HepG2 (cell line): ENCODE data around the gene AGFG1. TPM values are rescaled to one million over a fixed set of nuclear protein-coding genes. Genes with fewer than 3 reads are reported as not detected.
A peak's percentile ranks its signal among the peaks of the same experiment; 100 is the strongest.

ENCODE experiments used
- CREB3 ChIP-seq: sonication (generic); formaldehyde crosslinking; IDR thresholded peaks from 2 replicates; pipeline ENCODE4 v1.5.0; 2020; ENCODE audit warnings: missing genetic modification reagents
- HBP1 ChIP-seq: IDR thresholded peaks from 2 replicates; pipeline ENCODE4 v1.6.1; 2016; ENCODE audit warnings: low read depth, control low read depth
- HIC2 ChIP-seq: sonication (generic); formaldehyde crosslinking; IDR thresholded peaks from 2 replicates; pipeline ENCODE4 v1.9.0; 2022; ENCODE audit warnings: low read depth, missing genetic modification reagents
- HNF1B ChIP-seq: sonication (generic); formaldehyde crosslinking; IDR thresholded peaks from 2 replicates; pipeline ENCODE4 v1.5.1; 2020; ENCODE audit warnings: mild to moderate bottlenecking, moderate library complexity, missing genetic modification reagents
- HNRNPLL ChIP-seq: fragments of 200-400 bp; formaldehyde crosslinking; IDR thresholded peaks from 2 replicates; pipeline ENCODE4 v1.6.1; 2017; ENCODE audit warnings: mild to moderate bottlenecking, low read depth, low read length; ENCODE audit not compliant: poor library complexity, severe bottlenecking
- SOX6 ChIP-seq, 2 experiments: fragments of 450-650 bp in 1 of 2; sonication (generic) in 1 of 2; formaldehyde crosslinking in 1 of 2; IDR thresholded peaks; 2 replicates each; pipeline versions ENCODE4 v1.4.0 to v1.6.1; 2017 to 2020; ENCODE audit warnings: antibody characterized with exemption in 1 of 2, mild to moderate bottlenecking in 1 of 2, missing genetic modification reagents in 1 of 2
- UBTF ChIP-seq: sonication (generic); formaldehyde crosslinking; IDR thresholded peaks from 2 replicates; pipeline ENCODE4 v1.4.0; 2020; ENCODE audit warnings: mild to moderate bottlenecking, missing genetic modification reagents
- ZBTB43 ChIP-seq: sonication (generic); formaldehyde crosslinking; conservative IDR thresholded peaks from 2 replicates; pipeline ENCODE4 v1.4.0; 2020; ENCODE audit warnings: missing genetic modification reagents
- ZNF749 ChIP-seq: sonication (generic); formaldehyde crosslinking; IDR thresholded peaks from 2 replicates; pipeline ENCODE4 v1.8.0; 2022; ENCODE audit warnings: mild to moderate bottlenecking, missing genetic modification reagents, moderate library complexity, borderline replicate concordance
- ZNF800 ChIP-seq: sonication (generic); formaldehyde crosslinking; IDR thresholded peaks from 2 replicates; pipeline ENCODE4 v1.4.0; 2020; ENCODE audit warnings: missing genetic modification reagents
- ZNF883 ChIP-seq: sonication (generic); formaldehyde crosslinking; IDR thresholded peaks from 2 replicates; pipeline ENCODE4 v1.5.1; 2020; ENCODE audit warnings: mild to moderate bottlenecking, missing genetic modification reagents; ENCODE audit errors: not compliant biosample characterization
- polyA plus RNA-seq, 8 experiments: library from polyadenylated mRNA; depleted of rRNA in 3 of 8; stranded (reverse) in 7 of 8; unstranded in 1 of 8; fragments of >200 nt; fragmentation: Illumina TruSeq in 4 of 8; extraction: Trizol in 4 of 8; gene quantifications; 2 replicates each; pipeline versions ENCODE4 v1.2.1 to v1.2.3, GENCODE V29; 2011 to 2016; ENCODE audit warnings: low read depth in 4 of 8, missing spikeins in 1 of 8, mixed read lengths in 1 of 8; ENCODE audit not compliant: insufficient read depth in 1 of 8
- total RNA-seq, 5 experiments: library from RNA; depleted of rRNA; stranded (reverse); fragments of >200 nt; fragmentation: Illumina TruSeq; extraction: Trizol; gene quantifications; 2 replicates each; pipeline ENCODE4 v1.2.3, GENCODE V29; 2016; ENCODE audit warnings: low read depth in 1 of 5

Gene AGFG1
- total and polyA plus RNA-seq, 2 of the 13 experiments (the other 11 are each of a cell fraction or from before 2014, with no cell fraction given): 145 to 168 TPM

GRCh38 chr2:227428731-227429285 is 43.1 kb upstream of the AGFG1 start (continued):
- no peak for TF ChIP-seq HNRNPLL
- no peak for TF ChIP-seq HBP1 (CRISPR knock-in tag)
- TF ChIP-seq SOX6 (IDR thresholded peaks at IDR 0.05): no peak
- peak; percentile 45 for TF ChIP-seq SOX6 (CRISPR knock-in tag; IDR thresholded peaks at IDR 0.05)
- TF ChIP-seq ZNF800 (CRISPR knock-in tag): no peak
- TF ChIP-seq CREB3: no peak
- TF ChIP-seq ZNF749 (CRISPR knock-in tag): no peak
- no peak for TF ChIP-seq HIC2
- TF ChIP-seq ZBTB43 (CRISPR knock-in tag): no peak
- no peak for TF ChIP-seq HNF1B (CRISPR knock-in tag)
- no peak for TF ChIP-seq ZNF883 (CRISPR knock-in tag)
- no peak for TF ChIP-seq UBTF (CRISPR knock-in tag)
